SU-DHL-6 (cell line): Measurements from ENCODE around the gene XYLT1.

ENCODE experiments used
- EZH2phosphoT487 ChIP-seq: fragments of 200-600 bp; sonication (generic), shearing (Covaris generic); conservative IDR thresholded peaks from 2 replicates; pipeline ENCODE4 v1.6.1; 2018; ENCODE audit warnings: mild to moderate bottlenecking, antibody characterized with exemption, low read length, moderate library complexity, mixed read lengths
- TF ChIP-seq, protein P1 (sequence below): fragments of 200-600 bp; sonication (generic); IDR thresholded peaks from one replicate; pipeline ENCODE4 v1.5.1; 2017; ENCODE audit warnings: antibody characterized with exemption, mild to moderate bottlenecking, low read length, moderate library complexity; ENCODE audit not compliant: insufficient read depth, poor library complexity, severe bottlenecking

DNA sequence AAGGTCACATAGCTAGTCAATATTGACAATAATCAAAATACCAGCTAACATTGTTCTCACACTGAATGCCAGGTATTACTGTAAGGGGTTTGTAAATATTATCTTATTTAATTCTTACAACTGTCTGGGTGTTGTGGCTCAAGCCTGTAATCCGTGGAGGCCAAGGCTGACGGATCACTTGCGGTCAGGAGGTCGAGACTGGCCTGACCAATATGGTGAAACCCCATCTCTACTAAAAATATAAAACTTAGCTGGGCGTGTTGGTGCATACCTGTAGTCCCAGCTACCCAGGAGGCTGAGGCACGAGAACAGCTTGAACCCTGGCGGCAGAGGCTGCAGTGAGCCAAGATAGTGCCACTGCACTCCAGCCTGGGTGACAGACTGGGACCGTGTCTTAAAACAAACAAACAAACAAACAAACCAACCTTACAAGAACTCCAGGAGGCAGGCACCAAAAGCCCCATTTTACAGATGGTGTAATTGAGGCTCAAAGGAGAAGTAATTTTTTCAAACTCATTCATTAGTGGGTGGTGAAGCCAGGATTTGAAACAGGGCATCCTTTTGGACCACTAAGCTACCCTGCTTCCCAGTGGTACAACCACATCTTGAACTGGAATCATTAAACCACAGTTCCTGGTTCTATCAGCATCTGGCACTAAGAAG, 104.3 kb downstream of the XYLT1 start:
- TF ChIP-seq, protein P1, sequence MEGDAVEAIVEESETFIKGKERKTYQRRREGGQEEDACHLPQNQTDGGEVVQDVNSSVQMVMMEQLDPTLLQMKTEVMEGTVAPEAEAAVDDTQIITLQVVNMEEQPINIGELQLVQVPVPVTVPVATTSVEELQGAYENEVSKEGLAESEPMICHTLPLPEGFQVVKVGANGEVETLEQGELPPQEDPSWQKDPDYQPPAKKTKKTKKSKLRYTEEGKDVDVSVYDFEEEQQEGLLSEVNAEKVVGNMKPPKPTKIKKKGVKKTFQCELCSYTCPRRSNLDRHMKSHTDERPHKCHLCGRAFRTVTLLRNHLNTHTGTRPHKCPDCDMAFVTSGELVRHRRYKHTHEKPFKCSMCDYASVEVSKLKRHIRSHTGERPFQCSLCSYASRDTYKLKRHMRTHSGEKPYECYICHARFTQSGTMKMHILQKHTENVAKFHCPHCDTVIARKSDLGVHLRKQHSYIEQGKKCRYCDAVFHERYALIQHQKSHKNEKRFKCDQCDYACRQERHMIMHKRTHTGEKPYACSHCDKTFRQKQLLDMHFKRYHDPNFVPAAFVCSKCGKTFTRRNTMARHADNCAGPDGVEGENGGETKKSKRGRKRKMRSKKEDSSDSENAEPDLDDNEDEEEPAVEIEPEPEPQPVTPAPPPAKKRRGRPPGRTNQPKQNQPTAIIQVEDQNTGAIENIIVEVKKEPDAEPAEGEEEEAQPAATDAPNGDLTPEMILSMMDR: no peak
- no peak for TF ChIP-seq EZH2phosphoT487
